Right kidney (tissue), 1 donor: Measurements from ENCODE around the gene GOSR2.
"Not testable (repeated sequence)": the region's sequence is repeated elsewhere in the genome, so short reads cannot be mapped to it uniquely, and the experiment has no call there.

Source experiments
- DNase-seq: peaks from one replicate; pipeline ENCODE4 v3.0.0-alpha.2; 2016

Gene GOSR2

GRCh38 chr17:46890638-46891037, 32.3 kb upstream of the GOSR2 start:
- DNase-seq, result no peak

- no peak for DNase-seq
Observed at GRCh38 chr17:46892192-46892703, 30.7 kb upstream of the GOSR2 start.

GRCh38 chr17:46894024-46894423, 28.9 kb upstream of the GOSR2 start:
- DNase-seq, result no peak

GRCh38 chr17:46894476-46895151, 28.3 kb upstream of the GOSR2 start:
- peak; percentile 62 for DNase-seq

- DNase-seq, result no peak
Observed at GRCh38 chr17:46895171-46895570, 27.8 kb upstream of the GOSR2 start.

GRCh38 chr17:46896991-46897390, 26.0 kb upstream of the GOSR2 start:
- no peak for DNase-seq

- DNase-seq, result no peak
Observed at GRCh38 chr17:46898364-46898763, 24.6 kb upstream of the GOSR2 start.

- DNase-seq, result no peak
Observed at GRCh38 chr17:46898860-46899259, 24.1 kb upstream of the GOSR2 start.

GRCh38 chr17:46901291-46901690, 21.7 kb upstream of the GOSR2 start:
- DNase-seq, result no peak

- DNase-seq, result no peak
Observed at GRCh38 chr17:46903762-46904672, 18.9 kb upstream of the GOSR2 start.

- DNase-seq, result no peak
Observed at GRCh38 chr17:46908068-46908737, 14.8 kb upstream of the GOSR2 start.

GRCh38 chr17:46910179-46910927, 12.6 kb upstream of the GOSR2 start:
- no peak for DNase-seq

- no peak for DNase-seq
Observed at GRCh38 chr17:46911311-46911710, 11.6 kb upstream of the GOSR2 start.

- DNase-seq, result no peak
Observed at GRCh38 chr17:46915596-46915995, 7.4 kb upstream of the GOSR2 start.

GRCh38 chr17:46916211-46916610, 6.7 kb upstream of the GOSR2 start:
- DNase-seq, result no peak

- no peak for DNase-seq
Observed at GRCh38 chr17:46916623-46917022, 6.3 kb upstream of the GOSR2 start.

GRCh38 chr17:46917041-46917440, 5.9 kb upstream of the GOSR2 start:
- no peak for DNase-seq

- no peak for DNase-seq
Observed at GRCh38 chr17:46917516-46917915, 5.4 kb upstream of the GOSR2 start.

GRCh38 chr17:46921962-46922361, 998 bp upstream of the GOSR2 start:
- not testable (repeated sequence) for DNase-seq

- DNase-seq, result no peak
Observed at GRCh38 chr17:46922487-46922803, 515 bp upstream of the GOSR2 start.

GRCh38 chr17:46925185-46925868, 2.4 kb downstream of the GOSR2 start:
- no peak for DNase-seq
